SU-DHL-6 (cell line): ENCODE data around the gene BCLAF1.

Source experiments
- EZH2phosphoT487 ChIP-seq: fragments of 200-600 bp; sonication (generic), shearing (Covaris generic); conservative IDR thresholded peaks from 2 replicates; pipeline ENCODE4 v1.6.1; 2018; ENCODE audit warnings: mild to moderate bottlenecking, antibody characterized with exemption, low read length, moderate library complexity, mixed read lengths
- TF ChIP-seq, protein P1 (sequence below): fragments of 200-600 bp; sonication (generic); IDR thresholded peaks from one replicate; pipeline ENCODE4 v1.5.1; 2017; ENCODE audit warnings: antibody characterized with exemption, mild to moderate bottlenecking, low read length, moderate library complexity; ENCODE audit not compliant: insufficient read depth, poor library complexity, severe bottlenecking

DNA sequence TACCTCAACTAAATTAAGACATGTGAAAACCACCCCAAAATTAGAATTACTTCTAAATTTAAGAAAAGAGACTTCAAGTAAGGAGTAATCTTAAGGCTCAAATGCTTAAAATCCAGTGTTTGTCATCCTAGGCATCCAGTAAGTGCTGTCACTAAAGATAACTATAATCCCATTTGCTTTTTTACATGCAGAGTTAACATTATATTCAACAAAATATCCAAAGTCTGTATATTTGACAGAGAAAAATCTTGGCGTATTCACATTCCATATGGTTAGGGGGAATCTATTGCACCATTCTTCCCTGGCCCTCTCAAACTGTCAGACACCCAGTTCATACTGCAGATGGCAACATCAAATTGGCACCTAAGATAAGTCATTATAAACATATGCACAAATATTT lies 56.9 kb downstream of the BCLAF1 start:
- TF ChIP-seq, protein P1, sequence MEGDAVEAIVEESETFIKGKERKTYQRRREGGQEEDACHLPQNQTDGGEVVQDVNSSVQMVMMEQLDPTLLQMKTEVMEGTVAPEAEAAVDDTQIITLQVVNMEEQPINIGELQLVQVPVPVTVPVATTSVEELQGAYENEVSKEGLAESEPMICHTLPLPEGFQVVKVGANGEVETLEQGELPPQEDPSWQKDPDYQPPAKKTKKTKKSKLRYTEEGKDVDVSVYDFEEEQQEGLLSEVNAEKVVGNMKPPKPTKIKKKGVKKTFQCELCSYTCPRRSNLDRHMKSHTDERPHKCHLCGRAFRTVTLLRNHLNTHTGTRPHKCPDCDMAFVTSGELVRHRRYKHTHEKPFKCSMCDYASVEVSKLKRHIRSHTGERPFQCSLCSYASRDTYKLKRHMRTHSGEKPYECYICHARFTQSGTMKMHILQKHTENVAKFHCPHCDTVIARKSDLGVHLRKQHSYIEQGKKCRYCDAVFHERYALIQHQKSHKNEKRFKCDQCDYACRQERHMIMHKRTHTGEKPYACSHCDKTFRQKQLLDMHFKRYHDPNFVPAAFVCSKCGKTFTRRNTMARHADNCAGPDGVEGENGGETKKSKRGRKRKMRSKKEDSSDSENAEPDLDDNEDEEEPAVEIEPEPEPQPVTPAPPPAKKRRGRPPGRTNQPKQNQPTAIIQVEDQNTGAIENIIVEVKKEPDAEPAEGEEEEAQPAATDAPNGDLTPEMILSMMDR = no peak
- TF ChIP-seq EZH2phosphoT487 = no peak
